ENCODE data around the gene MXRA7.

MXRA7 gene

GRCh38 chr17:76738468-76738850 lies 27.7 kb upstream of the MXRA7 start:
- TF ChIP-seq, protein P1, sequence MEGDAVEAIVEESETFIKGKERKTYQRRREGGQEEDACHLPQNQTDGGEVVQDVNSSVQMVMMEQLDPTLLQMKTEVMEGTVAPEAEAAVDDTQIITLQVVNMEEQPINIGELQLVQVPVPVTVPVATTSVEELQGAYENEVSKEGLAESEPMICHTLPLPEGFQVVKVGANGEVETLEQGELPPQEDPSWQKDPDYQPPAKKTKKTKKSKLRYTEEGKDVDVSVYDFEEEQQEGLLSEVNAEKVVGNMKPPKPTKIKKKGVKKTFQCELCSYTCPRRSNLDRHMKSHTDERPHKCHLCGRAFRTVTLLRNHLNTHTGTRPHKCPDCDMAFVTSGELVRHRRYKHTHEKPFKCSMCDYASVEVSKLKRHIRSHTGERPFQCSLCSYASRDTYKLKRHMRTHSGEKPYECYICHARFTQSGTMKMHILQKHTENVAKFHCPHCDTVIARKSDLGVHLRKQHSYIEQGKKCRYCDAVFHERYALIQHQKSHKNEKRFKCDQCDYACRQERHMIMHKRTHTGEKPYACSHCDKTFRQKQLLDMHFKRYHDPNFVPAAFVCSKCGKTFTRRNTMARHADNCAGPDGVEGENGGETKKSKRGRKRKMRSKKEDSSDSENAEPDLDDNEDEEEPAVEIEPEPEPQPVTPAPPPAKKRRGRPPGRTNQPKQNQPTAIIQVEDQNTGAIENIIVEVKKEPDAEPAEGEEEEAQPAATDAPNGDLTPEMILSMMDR (conservative IDR thresholded peaks at IDR 0.05; ENCODE audit: low read depth, low read length) = no peak
- DNase-seq (ENCODE audit: low read depth) = peak; percentile 46
- H3K4me3 ChIP-seq (ENCODE audit: low read depth, low read length) = peak overlapping the region; percentile 82

GRCh38 chr17:76737676-76738467 lies 27.1 kb upstream of the MXRA7 start, which contains the start of gene MFSD11:
Gene MFSD11, plus strand, starts transcription at chr17:76738119. Its CDS starts 234 bp downstream, at chr17:76738353.
- peak within 1 kb of the TSS; percentile 94 for H3K4me3 ChIP-seq (ENCODE audit: low read depth, low read length)
- peak; percentile 97 for DNase-seq (ENCODE audit: low read depth)
- TF ChIP-seq, protein P1 (conservative IDR thresholded peaks at IDR 0.05; ENCODE audit: low read depth, low read length) = no peak

- peak; percentile 99 for DNase-seq (ENCODE audit: low read depth)
- TF ChIP-seq, protein P1 (conservative IDR thresholded peaks at IDR 0.05; ENCODE audit: low read depth, low read length) = no peak
- peak within 1 kb of the TSS; percentile 94 for H3K4me3 ChIP-seq (ENCODE audit: low read depth, low read length)
Observed at GRCh38 chr17:76737082-76737675, 26.4 kb upstream of the MXRA7 start, which contains the start of gene SRSF2. Gene SRSF2, minus strand, starts transcription at chr17:76737331. Its CDS starts 171 bp downstream, at chr17:76737160.

- TF ChIP-seq, protein P1 (conservative IDR thresholded peaks at IDR 0.05; ENCODE audit: low read depth, low read length) = peak; percentile 36
- peak; percentile 73 for DNase-seq (ENCODE audit: low read depth)
- H3K4me3 ChIP-seq (ENCODE audit: low read depth, low read length) = peak overlapping the region; percentile 94
Observed at GRCh38 chr17:76736349-76737081, 25.8 kb upstream of the MXRA7 start.

GRCh38 chr17:76735586-76736348 lies 25.0 kb upstream of the MXRA7 start:
- TF ChIP-seq, protein P1 (conservative IDR thresholded peaks at IDR 0.05; ENCODE audit: low read depth, low read length) = no peak
- DNase-seq (ENCODE audit: low read depth) = no peak
- H3K4me3 ChIP-seq (ENCODE audit: low read depth, low read length) = peak overlapping the region; percentile 94

- H3K4me3 ChIP-seq (ENCODE audit: low read depth, low read length) = peak overlapping the region; percentile 94
- peak; percentile 65 for DNase-seq (ENCODE audit: low read depth)
- TF ChIP-seq, protein P1 (conservative IDR thresholded peaks at IDR 0.05; ENCODE audit: low read depth, low read length) = no peak
Observed at GRCh38 chr17:76735006-76735405, 24.2 kb upstream of the MXRA7 start.

Data from choroid plexus epithelial cell (primary cell).